Subcutaneous adipose tissue (tissue), 4 donors: Measurements from ENCODE around the gene EEF2. TPM values are rescaled to one million over a fixed set of nuclear protein-coding genes. Genes with fewer than 3 reads are reported as not detected.

Experiments
- CTCF ChIP-seq: fragments of 450-650 bp; IDR thresholded peaks from one replicate; pipeline ENCODE4 v1.5.1; 2016; ENCODE audit warnings: low read depth, mild to moderate bottlenecking, control low read depth, antibody characterized with exemption, moderate library complexity
- small RNA-seq: library from RNA; depleted of rRNA; stranded (forward); fragments of <200 nt; gene quantifications from one replicate; pipeline ENCODE3, GENCODE V24; 2016
- total RNA-seq, 4 donors: library from RNA; depleted of rRNA; stranded (reverse); fragments of >200 nt; gene quantifications; one replicate each; pipeline ENCODE4 v1.1.0, GENCODE V29; 2016

Gene EEF2
- total RNA-seq, 4 donors from 2014 or later: 784 to 3,342 (median 1,545) TPM

DNA sequence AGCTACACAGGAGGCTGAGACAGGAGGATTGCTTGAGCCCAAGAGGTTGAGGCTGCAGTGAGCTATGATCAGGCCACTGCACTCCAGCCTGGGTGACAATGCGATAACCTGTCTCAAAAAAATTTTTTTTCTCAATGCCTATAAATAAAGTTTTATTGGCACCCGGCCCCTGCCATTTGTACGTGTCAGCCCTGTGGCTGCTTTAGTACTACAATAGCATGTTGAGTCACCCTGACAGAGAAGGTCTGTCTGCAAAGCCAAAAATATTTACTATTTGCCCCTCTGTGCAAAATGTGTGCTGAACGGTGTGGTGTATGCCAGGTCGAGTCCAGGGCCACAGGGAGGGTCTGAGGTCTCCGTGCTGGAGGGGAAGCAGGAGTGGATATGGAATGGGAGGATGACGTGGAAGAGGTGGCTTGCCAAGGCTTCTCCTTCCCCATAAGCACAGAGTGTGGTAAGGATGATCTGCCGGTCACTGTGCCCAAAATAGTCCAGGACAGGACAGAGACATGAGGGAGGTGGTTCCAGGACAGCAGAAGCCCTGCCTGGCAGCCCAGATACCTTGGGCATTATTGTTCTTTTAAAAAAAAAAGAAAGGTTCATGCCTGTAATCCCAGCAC is 42.4 kb downstream of the EEF2 start:
- TF ChIP-seq CTCF: no peak

DNA sequence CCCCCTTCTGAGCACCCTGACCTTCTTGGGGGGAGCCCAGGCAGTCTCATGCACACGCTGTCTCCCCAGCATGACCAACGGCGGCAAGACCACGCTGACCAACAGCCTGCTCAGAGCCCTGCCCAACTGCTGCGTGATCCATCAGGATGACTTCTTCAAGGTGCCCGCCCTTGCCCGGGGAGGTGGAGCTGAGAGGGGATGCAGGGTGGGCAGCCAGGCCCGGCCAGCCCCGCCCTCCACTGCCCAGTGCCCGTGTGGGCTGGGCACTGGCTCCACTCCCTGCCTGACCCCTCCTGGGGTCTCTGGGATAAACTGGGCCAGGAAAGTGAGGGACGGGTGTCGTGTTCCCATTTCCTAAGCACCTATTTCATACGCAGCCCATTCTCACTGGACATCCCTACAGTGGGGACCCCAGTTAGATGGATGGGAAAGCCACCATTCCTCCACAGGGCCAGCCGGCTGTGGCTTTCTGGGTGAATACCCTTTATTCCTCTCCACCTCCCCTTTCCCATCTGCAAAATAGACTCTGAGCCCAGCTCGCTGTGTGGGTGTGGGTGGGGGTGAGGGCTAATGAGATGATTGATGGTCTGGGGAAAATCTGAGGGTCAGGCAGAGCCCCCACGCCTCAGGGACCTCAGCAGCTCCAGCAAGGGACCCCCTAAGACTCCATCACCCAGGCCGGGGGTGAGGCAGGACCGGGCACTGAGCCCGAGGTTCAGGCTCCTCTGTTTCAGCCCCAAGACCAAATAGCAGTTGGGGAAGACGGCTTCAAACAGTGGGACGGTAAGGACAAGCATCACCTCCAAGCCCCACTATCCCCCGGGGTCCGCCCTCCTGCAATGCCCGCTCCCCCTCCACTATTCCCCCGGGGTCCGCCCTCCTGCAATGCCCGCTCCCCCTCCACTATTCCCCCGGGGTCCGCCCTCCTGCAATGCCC is 48.5 kb downstream of the EEF2 start:
- TF ChIP-seq CTCF: no peak

GRCh38 chr19:3932931-3933810 is 52.1 kb downstream of the EEF2 start, which contains the start of gene NMRK2:
TSS of gene NMRK2 (plus strand) at chr19:3933069. CDS start at chr19:3933672, 603 bp downstream.
- no peak for TF ChIP-seq CTCF

DNA sequence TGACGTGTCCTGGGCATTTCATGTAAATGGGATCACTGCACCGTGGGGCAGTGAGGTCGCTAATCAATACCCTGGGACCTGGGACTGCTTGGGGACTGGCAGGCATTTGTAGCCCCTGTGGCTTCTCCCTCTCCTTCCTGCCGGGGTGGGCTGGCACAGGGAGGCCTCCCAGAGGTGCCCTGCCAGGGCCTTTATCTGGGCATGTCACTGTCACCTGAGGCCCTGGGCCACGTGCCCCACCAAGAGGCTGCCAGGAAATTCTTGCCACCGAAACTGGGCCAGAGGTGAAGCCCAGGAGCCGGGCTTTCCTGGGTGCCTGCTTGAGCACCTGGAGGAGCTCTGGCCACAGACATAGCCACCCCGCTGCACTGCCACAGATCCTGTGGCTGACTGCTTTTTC is 54.2 kb downstream of the EEF2 start:
- TF ChIP-seq CTCF: no peak

Small RNA genes lying within 50 kb of the gene (small RNA-seq; reads per million reads assigned to genes)
- gene SNORD37: 12.3 reads per million, percentile 91 among the genes with 10 or more reads in this experiment

Other genes starting within 250 kb of the EEF2 start
- gene APBA3, start 223.8 kb downstream of the EEF2 start, total RNA-seq: 10 to 100 TPM; 12.4 to 31.3 (median 15.4) TPM
- gene MRPL54, start 222.8 kb downstream of the EEF2 start, total RNA-seq: 10 to 100 TPM; 47.6 to 93.8 (median 66.5) TPM
- not detected for gene RAX2, start 213.2 kb downstream of the EEF2 start, total RNA-seq
- gene MATK, start 199.1 kb downstream of the EEF2 start, total RNA-seq: 10 to 100 TPM in 1 of 4 donors, 1 to 10 TPM in 3; 1.5 to 25.8 (median 2.7) TPM
- gene ZFR2, start 116.4 kb downstream of the EEF2 start, total RNA-seq: not detected
- not detected for gene ATCAY, start 104.8 kb downstream of the EEF2 start, total RNA-seq
- not detected for gene NMRK2, start 52.4 kb downstream of the EEF2 start, total RNA-seq
- 10 to 100 TPM; 25.4 to 68.8 (median 44.5) TPM for gene DAPK3, start 14.4 kb downstream of the EEF2 start, total RNA-seq
- 10 to 100 TPM in 3 of 4 donors, 1 to 10 TPM in 1; 7.7 to 50.4 (median 16.1) TPM for gene PIAS4, start 22.3 kb upstream of the EEF2 start, total RNA-seq
- 10 to 100 TPM; 14.2 to 63.9 (median 28.7) TPM for gene ZBTB7A, start 81.4 kb upstream of the EEF2 start, total RNA-seq
- 10 to 100 TPM; 39.3 to 66.1 (median 56.3) TPM for gene MAP2K2, start 138.7 kb upstream of the EEF2 start, total RNA-seq
- not detected for gene CREB3L3, start 168.2 kb upstream of the EEF2 start, total RNA-seq
- gene SIRT6, start 197.1 kb upstream of the EEF2 start, total RNA-seq: 10 to 100 TPM; 12.6 to 28.3 (median 15.6) TPM
- 1 to 10 TPM in 2 of 4 donors, under 1 TPM in 2; 0.68 to 2.9 (median 1.6) TPM for gene ANKRD24, start 197.2 kb upstream of the EEF2 start, total RNA-seq
- gene EBI3, start 244.1 kb upstream of the EEF2 start, total RNA-seq: 10 to 100 TPM in 1 of 4 donors, 1 to 10 TPM in 3; 2.0 to 20.7 (median 8.0) TPM